Breast epithelium (tissue), 3 donors: ENCODE results near the gene MPRIP.
"Not testable (repeated sequence)": the region's sequence is repeated elsewhere in the genome, so short reads cannot be mapped to it uniquely, and the experiment has no call there.

Experiments
- CTCF ChIP-seq, 3 donors: fragments of 450-650 bp; IDR thresholded peaks; one replicate each; pipeline ENCODE4 v1.5.1; 2016 to 2017; ENCODE audit warnings: antibody characterized with exemption in 3 of 3, mild to moderate bottlenecking in 3 of 3, moderate library complexity in 3 of 3
- POLR2A ChIP-seq: fragments of 450-650 bp; IDR thresholded peaks from one replicate; pipeline ENCODE4 v1.6.1; 2016; ENCODE audit warnings: antibody characterized with exemption, mild to moderate bottlenecking, moderate library complexity

- not testable (repeated sequence) for TF ChIP-seq POLR2A; CTCF (IDR thresholded peaks at IDR 0.05)
Measured at GRCh38 chr17:17009972-17010371, 32.3 kb upstream of the MPRIP start.
